HepG2 (cell line): ENCODE results near the gene CACNA1C. TPM values are rescaled to one million over a fixed set of nuclear protein-coding genes. Genes with fewer than 3 reads are reported as not detected.

ENCODE experiments used
- ATF5 ChIP-seq: sonication (generic); formaldehyde crosslinking; IDR thresholded peaks from 2 replicates; pipeline ENCODE4 v1.4.0; 2020; ENCODE audit warnings: mild to moderate bottlenecking, low read depth, missing genetic modification reagents
- BRF2 ChIP-seq: sonication (generic); formaldehyde crosslinking; IDR thresholded peaks from 2 replicates; pipeline ENCODE4 v1.8.1; 2022; ENCODE audit warnings: mild to moderate bottlenecking, missing genetic modification reagents
- CBX5 ChIP-seq: sonication (generic); formaldehyde crosslinking; IDR thresholded peaks from 2 replicates; pipeline ENCODE4 v1.4.0; 2020; ENCODE audit warnings: missing genetic modification reagents, borderline replicate concordance
- EHMT2 ChIP-seq: fragments of 200-600 bp; sonication (generic); IDR thresholded peaks from 2 replicates; pipeline ENCODE4 v1.7.0; 2017; ENCODE audit warnings: antibody characterized with exemption, low read depth, low read length, borderline replicate concordance
- HNRNPK ChIP-seq: fragments of 200-400 bp; formaldehyde crosslinking; IDR thresholded peaks from 2 replicates; pipeline ENCODE4 v1.6.1; 2018; ENCODE audit warnings: low read length, low read depth, moderate library complexity, mild to moderate bottlenecking; ENCODE audit not compliant: poor library complexity, severe bottlenecking
- NAIF1 ChIP-seq: sonication (generic); formaldehyde crosslinking; IDR thresholded peaks from 2 replicates; pipeline ENCODE4 v1.5.0; 2020; ENCODE audit warnings: mild to moderate bottlenecking, missing genetic modification reagents, borderline replicate concordance
- RBAK ChIP-seq: sonication (generic); formaldehyde crosslinking; IDR thresholded peaks from 2 replicates; pipeline ENCODE4 v1.5.1; 2020; ENCODE audit warnings: mild to moderate bottlenecking, missing genetic modification reagents
- TOPORS ChIP-seq: sonication (generic); formaldehyde crosslinking; IDR thresholded peaks from 2 replicates; pipeline ENCODE4 v1.8.0; 2023; ENCODE audit warnings: mild to moderate bottlenecking, missing genetic modification reagents
- ZBTB8A ChIP-seq: sonication (generic); formaldehyde crosslinking; IDR thresholded peaks from 2 replicates; pipeline ENCODE4 v1.4.0; 2020; ENCODE audit warnings: mild to moderate bottlenecking, low read depth, missing genetic modification reagents, borderline replicate concordance
- ZFP82 ChIP-seq: sonication (generic); formaldehyde crosslinking; IDR thresholded peaks from 2 replicates; pipeline ENCODE4 v1.5.1; 2020; ENCODE audit warnings: mild to moderate bottlenecking, missing genetic modification reagents, borderline replicate concordance
- ZFP90 ChIP-seq: sonication (generic); formaldehyde crosslinking; IDR thresholded peaks from 2 replicates; pipeline ENCODE4 v1.8.0; 2022; ENCODE audit warnings: missing genetic modification reagents, mild to moderate bottlenecking, inconsistent platforms, borderline replicate concordance
- ZNF138 ChIP-seq: sonication (generic); formaldehyde crosslinking; IDR thresholded peaks from 2 replicates; pipeline ENCODE4 v1.5.0; 2020; ENCODE audit warnings: mild to moderate bottlenecking, low read depth, missing genetic modification reagents
- ZNF512 ChIP-seq: sonication (generic); formaldehyde crosslinking; IDR thresholded peaks from 2 replicates; pipeline ENCODE4 v1.4.0; 2020; ENCODE audit warnings: mild to moderate bottlenecking, missing genetic modification reagents
- ZNF598 ChIP-seq: sonication (generic); formaldehyde crosslinking; IDR thresholded peaks from 2 replicates; pipeline ENCODE4 v1.5.1; 2020; ENCODE audit warnings: mild to moderate bottlenecking, missing genetic modification reagents, borderline replicate concordance
- polyA plus RNA-seq, 8 experiments: library from polyadenylated mRNA; depleted of rRNA in 3 of 8; stranded (reverse) in 7 of 8; unstranded in 1 of 8; fragments of >200 nt; fragmentation: Illumina TruSeq in 4 of 8; extraction: Trizol in 4 of 8; gene quantifications; 2 replicates each; pipeline versions ENCODE4 v1.2.1 to v1.2.3, GENCODE V29; 2011 to 2016; ENCODE audit warnings: low read depth in 4 of 8, missing spikeins in 1 of 8, mixed read lengths in 1 of 8; ENCODE audit not compliant: insufficient read depth in 1 of 8
- total RNA-seq, 5 experiments: library from RNA; depleted of rRNA; stranded (reverse); fragments of >200 nt; fragmentation: Illumina TruSeq; extraction: Trizol; gene quantifications; 2 replicates each; pipeline ENCODE4 v1.2.3, GENCODE V29; 2016; ENCODE audit warnings: low read depth in 1 of 5
- TF ChIP-seq, protein P1 (sequence below): sonication (generic); formaldehyde crosslinking; IDR thresholded peaks from 2 replicates; pipeline ENCODE4 v1.4.0; 2020; ENCODE audit warnings: missing genetic modification reagents, mild to moderate bottlenecking, borderline replicate concordance
- TF ChIP-seq, protein P2 (sequence below): sonication (generic); formaldehyde crosslinking; IDR thresholded peaks from 2 replicates; pipeline ENCODE4 v1.4.0; 2020; ENCODE audit warnings: missing genetic modification reagents
- TF ChIP-seq, protein P3 (sequence below): sonication (generic); formaldehyde crosslinking; IDR thresholded peaks from 2 replicates; pipeline ENCODE4 v1.4.0; 2020; ENCODE audit warnings: missing genetic modification reagents, borderline replicate concordance

The CACNA1C gene
- total and polyA plus RNA-seq, 2 of the 13 experiments (the other 11 are each of a cell fraction or from before 2014, with no cell fraction given) = not detected

- TF ChIP-seq, protein P1, sequence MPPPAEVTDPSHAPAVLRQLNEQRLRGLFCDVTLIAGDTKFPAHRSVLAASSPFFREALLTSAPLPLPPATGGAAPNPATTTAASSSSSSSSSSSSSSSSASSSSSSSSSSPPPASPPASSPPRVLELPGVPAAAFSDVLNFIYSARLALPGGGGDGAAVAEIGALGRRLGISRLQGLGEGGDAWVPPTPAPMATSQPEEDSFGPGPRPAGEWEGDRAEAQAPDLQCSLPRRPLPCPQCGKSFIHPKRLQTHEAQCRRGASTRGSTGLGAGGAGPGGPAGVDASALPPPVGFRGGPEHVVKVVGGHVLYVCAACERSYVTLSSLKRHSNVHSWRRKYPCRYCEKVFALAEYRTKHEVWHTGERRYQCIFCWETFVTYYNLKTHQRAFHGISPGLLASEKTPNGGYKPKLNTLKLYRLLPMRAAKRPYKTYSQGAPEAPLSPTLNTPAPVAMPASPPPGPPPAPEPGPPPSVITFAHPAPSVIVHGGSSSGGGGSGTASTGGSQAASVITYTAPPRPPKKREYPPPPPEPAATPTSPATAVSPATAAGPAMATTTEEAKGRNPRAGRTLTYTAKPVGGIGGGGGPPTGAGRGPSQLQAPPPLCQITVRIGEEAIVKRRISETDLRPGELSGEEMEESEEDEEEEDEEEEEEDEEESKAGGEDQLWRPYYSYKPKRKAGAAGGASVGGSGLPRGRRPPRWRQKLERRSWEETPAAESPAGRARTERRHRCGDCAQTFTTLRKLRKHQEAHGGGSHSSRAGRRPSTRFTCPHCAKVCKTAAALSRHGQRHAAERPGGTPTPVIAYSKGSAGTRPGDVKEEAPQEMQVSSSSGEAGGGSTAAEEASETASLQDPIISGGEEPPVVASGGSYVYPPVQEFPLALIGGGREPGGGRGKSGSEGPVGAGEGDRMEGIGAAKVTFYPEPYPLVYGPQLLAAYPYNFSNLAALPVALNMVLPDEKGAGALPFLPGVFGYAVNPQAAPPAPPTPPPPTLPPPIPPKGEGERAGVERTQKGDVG (CRISPR knock-in tag) = peak; percentile 97
- TF ChIP-seq NAIF1 (CRISPR knock-in tag) (no peak), ZBTB8A (CRISPR knock-in tag) (peak; percentile 69; the same call in 1 of the 2 replicates), BRF2 (CRISPR knock-in tag) (no peak), ATF5 (peak; percentile 81; the same call in 1 of the 2 replicates), ZNF512 (CRISPR knock-in tag) (peak; percentile 48; the same call in 1 of the 2 replicates), ZFP82 (CRISPR knock-in tag) (peak; percentile 92; the same call in 1 of the 2 replicates), ZNF598 (CRISPR knock-in tag) (peak; percentile 97; the same call in 1 of the 2 replicates), ZFP90 (CRISPR knock-in tag) (peak; percentile 63; the same call in 1 of the 2 replicates), TOPORS (CRISPR knock-in tag) (no peak), CBX5 (CRISPR knock-in tag) (peak; percentile 91; the same call in 1 of the 2 replicates), EHMT2 (0 out of 2 replicates have a peak, but pooled peaks have one; percentile 25), ZNF138 (CRISPR knock-in tag) (0 out of 2 replicates have a peak, but pooled peaks have one; percentile 30), HNRNPK (peak; percentile 67), RBAK (CRISPR knock-in tag) (no peak)
- TF ChIP-seq, protein P2, sequence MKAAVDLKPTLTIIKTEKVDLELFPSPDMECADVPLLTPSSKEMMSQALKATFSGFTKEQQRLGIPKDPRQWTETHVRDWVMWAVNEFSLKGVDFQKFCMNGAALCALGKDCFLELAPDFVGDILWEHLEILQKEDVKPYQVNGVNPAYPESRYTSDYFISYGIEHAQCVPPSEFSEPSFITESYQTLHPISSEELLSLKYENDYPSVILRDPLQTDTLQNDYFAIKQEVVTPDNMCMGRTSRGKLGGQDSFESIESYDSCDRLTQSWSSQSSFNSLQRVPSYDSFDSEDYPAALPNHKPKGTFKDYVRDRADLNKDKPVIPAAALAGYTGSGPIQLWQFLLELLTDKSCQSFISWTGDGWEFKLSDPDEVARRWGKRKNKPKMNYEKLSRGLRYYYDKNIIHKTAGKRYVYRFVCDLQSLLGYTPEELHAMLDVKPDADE (CRISPR knock-in tag) = no peak
- TF ChIP-seq, protein P3, sequence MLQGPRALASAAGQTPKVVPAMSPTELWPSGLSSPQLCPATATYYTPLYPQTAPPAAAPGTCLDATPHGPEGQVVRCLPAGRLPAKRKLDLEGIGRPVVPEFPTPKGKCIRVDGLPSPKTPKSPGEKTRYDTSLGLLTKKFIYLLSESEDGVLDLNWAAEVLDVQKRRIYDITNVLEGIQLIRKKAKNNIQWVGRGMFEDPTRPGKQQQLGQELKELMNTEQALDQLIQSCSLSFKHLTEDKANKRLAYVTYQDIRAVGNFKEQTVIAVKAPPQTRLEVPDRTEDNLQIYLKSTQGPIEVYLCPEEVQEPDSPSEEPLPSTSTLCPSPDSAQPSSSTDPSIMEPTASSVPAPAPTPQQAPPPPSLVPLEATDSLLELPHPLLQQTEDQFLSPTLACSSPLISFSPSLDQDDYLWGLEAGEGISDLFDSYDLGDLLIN (CRISPR knock-in tag) = no peak; the same call in 1 of the 2 replicates
Measured at GRCh38 chr12:2004113-2004929, 48.5 kb upstream of the CACNA1C start, which contains the start of gene DCP1B (continued).
